Measurements from ENCODE around the gene TP53INP2.
"Not testable (repeated sequence)": the region's sequence is repeated elsewhere in the genome, so short reads cannot be mapped to it uniquely, and the experiment has no call there.

The TP53INP2 gene

DNA sequence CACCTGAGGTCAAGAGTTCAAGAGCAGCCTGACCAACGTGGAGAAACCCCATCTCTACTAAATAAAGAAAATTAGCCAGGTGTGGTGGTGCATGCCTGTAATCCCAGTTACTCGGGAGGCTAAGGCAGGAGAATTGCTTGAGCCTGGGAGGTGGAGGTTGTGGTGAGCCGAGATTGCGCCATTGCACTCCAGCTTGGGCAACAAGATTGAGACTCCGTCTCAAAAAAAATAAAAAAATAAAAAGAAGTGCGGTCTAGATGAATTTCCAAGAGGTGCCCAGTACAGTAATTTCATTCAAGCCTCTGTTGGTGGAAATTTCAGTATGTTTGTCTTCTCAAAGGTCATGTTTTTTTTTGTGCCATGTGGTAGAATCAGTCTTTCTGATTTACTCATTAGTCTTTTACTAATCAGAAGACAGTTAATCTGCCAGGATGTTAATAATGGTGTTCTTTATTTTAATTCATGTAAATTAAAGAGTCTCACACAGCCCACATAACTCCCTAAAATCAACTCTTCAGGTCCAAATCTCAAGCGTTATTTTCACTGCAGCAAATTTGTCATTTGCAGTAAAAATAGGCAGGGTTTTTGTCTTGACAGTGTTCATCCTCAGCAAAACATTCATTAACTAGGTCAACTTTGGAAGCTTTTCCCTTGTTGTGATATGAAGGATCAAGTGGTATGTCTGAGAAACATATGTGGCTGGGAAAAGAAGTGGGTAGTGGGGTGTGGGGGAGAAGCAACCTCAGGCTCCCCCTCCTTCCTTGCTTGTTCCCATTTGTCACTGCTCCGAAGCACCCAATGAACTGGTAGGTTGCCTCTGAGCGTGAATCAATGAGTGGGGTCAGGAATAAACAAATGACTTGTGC lies 13.3 kb downstream of the TP53INP2 start:
- H3K27me3 ChIP-seq (ENCODE audit: control insufficient read depth, insufficient read depth, low read length) = no peaks in the 10 kb centered on the region
- no peaks in the 10 kb centered on the region for H3K4me1 ChIP-seq (ENCODE audit: control insufficient read depth, insufficient read depth, low read length)
- H3K4me3 ChIP-seq (ENCODE audit: low read length) = no peak overlapping the region
- H3K36me3 ChIP-seq (ENCODE audit: control insufficient read depth, insufficient read depth, low read length) = peaks cover 16% of the 10 kb centered on the region
- H3K9ac ChIP-seq (ENCODE audit: low read length) = no peak overlapping the region
- H3K27ac ChIP-seq (ENCODE audit: low read depth, low read length) = no peak overlapping the region

DNA sequence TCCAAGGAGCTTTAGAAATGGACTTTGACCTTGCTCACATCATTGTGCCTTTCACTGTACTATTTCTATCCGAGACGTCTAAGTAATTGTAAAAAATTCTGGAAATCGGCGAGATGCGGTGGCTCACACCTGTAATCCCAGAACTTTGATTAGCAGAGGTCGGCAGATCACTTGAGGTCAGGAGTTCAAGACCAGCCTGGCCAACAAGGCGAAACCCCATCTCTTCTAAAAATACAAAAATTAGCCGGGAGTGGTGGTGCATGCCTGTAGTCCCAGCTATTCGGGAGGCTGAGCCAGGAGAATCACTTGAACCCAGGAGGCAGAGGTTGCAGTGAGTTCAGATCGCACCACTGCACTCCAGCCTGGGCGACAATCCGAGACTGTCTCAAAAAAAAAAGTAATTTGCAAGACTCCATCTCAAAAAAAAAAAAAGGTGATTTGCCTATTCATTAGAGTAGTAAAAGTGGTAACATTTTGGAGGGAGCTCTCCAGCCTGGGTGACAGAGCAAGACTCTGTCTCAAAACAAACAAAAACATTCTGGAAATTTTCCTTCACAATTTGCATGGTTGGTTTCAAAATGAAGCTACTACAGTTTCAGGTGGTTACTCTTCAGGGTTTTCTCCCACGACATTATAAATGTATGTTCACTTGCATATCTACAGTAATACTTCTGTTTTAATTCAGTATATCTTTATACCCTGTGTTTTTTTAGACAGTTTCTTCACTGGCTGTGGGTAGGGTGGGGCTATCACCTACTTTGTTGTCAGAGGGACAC lies 15.3 kb downstream of the TP53INP2 start:
- not testable (repeated sequence) for H3K36me3 ChIP-seq (ENCODE audit: control insufficient read depth, insufficient read depth, low read length); H3K9ac ChIP-seq (ENCODE audit: low read length); H3K27ac ChIP-seq (ENCODE audit: low read depth, low read length); H3K4me1 ChIP-seq (ENCODE audit: control insufficient read depth, insufficient read depth, low read length); H3K27me3 ChIP-seq (ENCODE audit: control insufficient read depth, insufficient read depth, low read length); H3K4me3 ChIP-seq (ENCODE audit: low read length)

DNA sequence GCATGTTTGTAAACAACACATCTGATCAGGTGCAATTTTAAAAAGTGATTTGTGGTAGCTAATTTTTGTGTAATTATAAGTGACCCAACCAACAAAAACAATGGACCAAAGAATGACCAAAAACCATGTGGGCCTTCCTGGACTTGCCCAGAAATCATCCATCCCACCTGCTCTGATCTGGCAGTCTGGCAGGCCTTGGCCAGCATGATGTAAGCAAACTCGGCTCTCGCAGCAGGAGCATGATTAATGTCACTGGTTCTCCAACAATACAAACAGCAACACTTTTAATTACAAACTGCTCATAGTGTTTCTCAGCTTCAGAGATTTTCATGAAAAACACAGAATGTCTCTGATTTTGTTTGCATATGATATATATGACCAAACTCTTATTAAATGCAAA lies 16.1 kb downstream of the TP53INP2 start:
- H3K27ac ChIP-seq (ENCODE audit: low read depth, low read length) = no peak overlapping the region
- H3K36me3 ChIP-seq (ENCODE audit: control insufficient read depth, insufficient read depth, low read length) = peaks cover 1% of the 10 kb centered on the region
- H3K4me3 ChIP-seq (ENCODE audit: low read length) = no peak overlapping the region
- no peaks in the 10 kb centered on the region for H3K27me3 ChIP-seq (ENCODE audit: control insufficient read depth, insufficient read depth, low read length)
- no peak overlapping the region for H3K9ac ChIP-seq (ENCODE audit: low read length)
- no peaks in the 10 kb centered on the region for H3K4me1 ChIP-seq (ENCODE audit: control insufficient read depth, insufficient read depth, low read length)

DNA sequence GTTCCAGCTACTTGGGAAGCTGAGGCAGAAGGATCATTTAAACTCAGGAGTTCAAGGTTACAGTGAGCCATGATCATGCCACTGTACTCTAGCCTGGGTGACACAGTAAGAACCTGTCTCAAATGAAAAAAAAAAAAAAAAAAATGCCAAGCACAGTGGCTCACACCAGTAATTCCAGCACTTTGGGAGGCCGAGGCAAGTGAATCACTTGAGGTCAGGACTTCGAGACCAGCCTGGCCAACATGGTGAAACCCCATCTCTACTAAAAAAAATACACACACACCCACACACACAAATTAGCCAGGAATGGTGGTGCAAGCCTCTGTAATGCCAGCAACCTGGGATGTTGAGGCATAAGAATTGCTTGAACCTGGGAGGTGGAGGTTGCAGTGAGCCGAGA lies 18.4 kb downstream of the TP53INP2 start:
- H3K36me3 ChIP-seq (ENCODE audit: control insufficient read depth, insufficient read depth, low read length) = not testable (repeated sequence)

DNA sequence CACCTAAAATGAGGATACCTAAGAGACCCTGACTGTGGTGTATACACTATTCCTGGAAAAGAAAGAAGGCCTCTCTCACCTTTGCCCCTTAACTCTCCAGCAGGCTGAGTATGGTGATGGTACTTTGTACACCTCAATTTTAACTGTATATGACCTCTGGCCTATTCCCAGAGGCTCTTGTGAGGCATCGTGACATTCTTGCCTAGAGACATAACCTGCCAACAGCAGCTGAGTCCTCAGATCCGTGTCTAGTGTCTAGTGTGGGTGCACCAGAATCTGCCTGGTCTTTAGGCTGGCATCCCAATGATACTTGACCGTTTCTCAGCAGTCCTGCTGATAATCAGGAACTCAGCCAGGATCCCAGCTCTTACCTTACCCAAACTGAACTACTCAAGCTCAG lies 20.0 kb downstream of the TP53INP2 start:
- Histone ChIP-seq H3K4me1 (ENCODE audit: control insufficient read depth, insufficient read depth, low read length) (no peaks in the 10 kb centered on the region), H3K4me3 (ENCODE audit: low read length) (no peak overlapping the region), H3K27me3 (ENCODE audit: control insufficient read depth, insufficient read depth, low read length) (no peaks in the 10 kb centered on the region), H3K9ac (ENCODE audit: low read length) (no peak overlapping the region), H3K27ac (ENCODE audit: low read depth, low read length) (no peak overlapping the region), H3K36me3 (ENCODE audit: control insufficient read depth, insufficient read depth, low read length) (peaks cover 3% of the 10 kb centered on the region)

More for the DNA sequence above, 18.4 kb downstream of the TP53INP2 start:
- not testable (repeated sequence) for H3K27ac ChIP-seq (ENCODE audit: low read depth, low read length); H3K9ac ChIP-seq (ENCODE audit: low read length); H3K4me1 ChIP-seq (ENCODE audit: control insufficient read depth, insufficient read depth, low read length); H3K27me3 ChIP-seq (ENCODE audit: control insufficient read depth, insufficient read depth, low read length); H3K4me3 ChIP-seq (ENCODE audit: low read length)

DNA sequence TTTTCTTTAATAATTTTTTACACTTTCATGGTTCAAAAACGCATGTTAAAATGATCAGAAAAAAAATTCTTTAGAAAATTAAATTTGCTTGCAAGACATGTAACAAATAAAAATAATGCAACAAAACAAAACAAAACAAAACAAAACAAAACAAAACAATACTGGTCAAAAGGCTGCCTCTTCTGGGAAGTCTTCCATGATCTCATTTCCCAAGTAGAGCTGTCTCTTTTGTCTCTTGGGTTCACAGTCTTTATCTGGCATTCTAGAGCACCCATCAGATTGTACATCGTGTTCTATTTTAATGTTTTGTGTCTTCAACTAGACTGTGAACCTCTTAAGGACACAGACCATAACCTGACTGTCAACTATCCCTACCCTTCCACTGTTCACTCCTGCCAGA lies 25.3 kb downstream of the TP53INP2 start:
- Histone ChIP-seq H3K4me1 (ENCODE audit: control insufficient read depth, insufficient read depth, low read length) (no peaks in the 10 kb centered on the region), H3K27me3 (ENCODE audit: control insufficient read depth, insufficient read depth, low read length) (no peaks in the 10 kb centered on the region), H3K4me3 (ENCODE audit: low read length) (no peak overlapping the region), H3K36me3 (ENCODE audit: control insufficient read depth, insufficient read depth, low read length) (peaks cover 12% of the 10 kb centered on the region), H3K9ac (ENCODE audit: low read length) (no peak overlapping the region), H3K27ac (ENCODE audit: low read depth, low read length) (no peak overlapping the region)

DNA sequence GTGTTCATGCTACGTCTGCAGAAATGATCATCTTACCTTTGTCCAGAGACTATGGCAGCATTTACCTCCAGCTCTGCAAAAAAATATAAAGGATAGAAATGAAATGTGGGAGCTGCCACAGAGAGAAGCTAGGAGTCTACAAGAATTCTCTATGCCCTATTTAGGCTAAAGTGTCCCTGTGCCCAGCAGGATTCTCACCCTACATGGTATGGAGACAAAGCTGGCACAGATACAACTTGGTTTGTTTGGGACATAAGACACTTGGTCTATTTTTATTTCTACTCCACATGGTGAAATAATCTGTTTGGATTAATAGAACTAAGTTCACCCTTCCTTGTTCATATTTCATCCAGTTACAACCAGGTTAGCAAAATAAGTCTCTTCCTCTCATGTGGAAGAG lies 28.4 kb downstream of the TP53INP2 start:
- Histone ChIP-seq H3K27ac (ENCODE audit: low read depth, low read length) (no peak overlapping the region), H3K4me3 (ENCODE audit: low read length) (no peak overlapping the region), H3K4me1 (ENCODE audit: control insufficient read depth, insufficient read depth, low read length) (no peaks in the 10 kb centered on the region)

DNA sequence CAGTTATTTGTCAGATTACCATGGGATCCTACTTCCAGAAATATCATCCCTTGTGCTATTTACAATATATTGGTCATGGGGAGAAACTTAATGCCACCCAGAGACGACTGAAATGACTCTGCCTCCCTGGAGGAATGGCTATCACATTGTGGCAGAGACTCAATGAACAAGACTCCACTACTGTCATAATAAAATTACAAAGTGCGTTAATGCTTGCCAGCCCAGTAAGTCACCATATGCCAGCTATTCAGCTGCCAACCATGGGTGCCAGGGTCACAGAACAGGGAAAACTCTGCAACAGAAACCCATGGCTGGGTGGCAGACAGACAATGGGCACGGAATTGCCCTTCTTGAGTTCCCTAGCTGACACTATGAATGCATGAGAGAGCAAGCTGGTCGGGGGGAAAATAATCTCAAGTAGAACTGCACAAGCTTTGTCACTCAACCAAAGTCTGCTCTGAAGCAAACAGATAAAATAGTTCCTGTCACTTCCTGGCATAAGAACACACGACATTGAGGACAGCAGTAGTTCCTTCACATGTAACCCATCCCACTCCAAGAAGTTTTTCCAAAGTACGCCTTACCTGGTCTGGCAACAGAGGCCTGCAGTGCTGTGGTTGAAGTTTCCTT lies 32.1 kb downstream of the TP53INP2 start:
- Histone ChIP-seq H3K9ac (ENCODE audit: low read length) (no peak overlapping the region), H3K27ac (ENCODE audit: low read depth, low read length) (no peak overlapping the region), H3K4me1 (ENCODE audit: control insufficient read depth, insufficient read depth, low read length) (no peaks in the 10 kb centered on the region), H3K36me3 (ENCODE audit: control insufficient read depth, insufficient read depth, low read length) (peaks cover 14% of the 10 kb centered on the region), H3K4me3 (ENCODE audit: low read length) (no peak overlapping the region), H3K27me3 (ENCODE audit: control insufficient read depth, insufficient read depth, low read length) (no peaks in the 10 kb centered on the region)

More for the DNA sequence above, 28.4 kb downstream of the TP53INP2 start:
- Histone ChIP-seq H3K27me3 (ENCODE audit: control insufficient read depth, insufficient read depth, low read length) (no peaks in the 10 kb centered on the region), H3K9ac (ENCODE audit: low read length) (no peak overlapping the region), H3K36me3 (ENCODE audit: control insufficient read depth, insufficient read depth, low read length) (peaks cover 9% of the 10 kb centered on the region)

DNA sequence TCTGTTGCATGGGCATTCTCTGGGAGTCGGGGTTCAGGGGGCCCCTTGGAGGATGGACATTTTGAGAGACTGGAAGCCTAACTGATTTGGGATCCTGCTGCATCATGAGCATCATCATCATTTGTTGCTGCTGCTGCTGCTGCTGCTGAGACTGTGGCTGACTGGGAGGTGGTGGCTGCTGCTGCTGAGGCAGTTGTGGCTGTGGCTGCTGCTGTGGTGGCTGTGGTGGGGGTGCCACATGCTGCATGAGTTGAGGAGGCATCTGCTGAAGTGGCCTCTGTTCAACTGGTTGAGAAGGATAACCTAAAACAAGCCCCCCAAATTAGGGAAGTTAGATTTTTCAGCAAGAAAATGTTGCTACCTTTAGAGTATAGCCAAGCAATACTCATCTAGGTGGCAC lies 38.9 kb downstream of the TP53INP2 start:
- Histone ChIP-seq H3K4me3 (ENCODE audit: low read length) (no peak overlapping the region), H3K4me1 (ENCODE audit: control insufficient read depth, insufficient read depth, low read length) (no peaks in the 10 kb centered on the region), H3K36me3 (ENCODE audit: control insufficient read depth, insufficient read depth, low read length) (peaks cover 25% of the 10 kb centered on the region), H3K27me3 (ENCODE audit: control insufficient read depth, insufficient read depth, low read length) (no peaks in the 10 kb centered on the region), H3K9ac (ENCODE audit: low read length) (no peak overlapping the region), H3K27ac (ENCODE audit: low read depth, low read length) (no peak overlapping the region)

DNA sequence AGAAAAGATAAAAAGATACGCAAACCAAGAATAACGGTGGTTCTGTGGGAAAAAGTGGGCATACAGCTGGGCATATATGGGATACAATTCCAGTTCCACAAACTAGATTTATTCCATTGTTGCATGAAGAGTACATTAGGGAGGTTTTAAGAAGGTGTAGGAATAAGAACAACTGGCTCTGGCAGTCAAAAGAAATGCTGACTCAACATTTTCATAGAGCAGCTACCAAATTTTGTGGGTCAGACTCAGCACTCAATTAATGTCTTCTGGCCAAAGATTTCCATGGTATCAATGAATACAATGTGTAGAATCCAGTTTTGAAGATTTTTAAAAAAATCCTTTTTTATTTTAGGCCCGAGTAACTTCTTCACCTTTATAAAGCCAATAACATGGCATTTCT lies 40.2 kb downstream of the TP53INP2 start:
- H3K36me3 ChIP-seq (ENCODE audit: control insufficient read depth, insufficient read depth, low read length) = peaks cover 29% of the 10 kb centered on the region
- no peak overlapping the region for H3K9ac ChIP-seq (ENCODE audit: low read length)
- no peak overlapping the region for H3K27ac ChIP-seq (ENCODE audit: low read depth, low read length)
- H3K4me3 ChIP-seq (ENCODE audit: low read length) = no peak overlapping the region
- no peaks in the 10 kb centered on the region for H3K27me3 ChIP-seq (ENCODE audit: control insufficient read depth, insufficient read depth, low read length)
- H3K4me1 ChIP-seq (ENCODE audit: control insufficient read depth, insufficient read depth, low read length) = no peaks in the 10 kb centered on the region

DNA sequence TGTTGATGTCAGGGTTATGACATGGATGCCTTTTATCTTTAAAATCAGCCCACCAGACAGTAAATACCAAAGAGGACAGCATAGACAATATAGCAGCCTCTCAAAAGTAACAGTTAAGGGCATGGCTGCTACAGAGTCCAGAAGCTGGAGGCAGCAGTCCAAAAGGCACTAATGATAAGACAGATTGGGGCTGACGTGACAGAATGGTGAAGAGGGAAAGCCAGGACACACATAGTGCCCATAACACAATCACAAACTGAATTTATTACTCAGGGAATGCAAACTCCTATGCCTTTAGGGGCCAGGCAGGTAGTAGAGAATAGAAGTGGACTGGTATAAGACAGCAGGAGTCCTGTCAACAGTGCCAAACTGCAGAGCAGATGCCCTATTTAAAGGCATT lies 40.7 kb downstream of the TP53INP2 start:
- H3K4me3 ChIP-seq (ENCODE audit: low read length) = no peak overlapping the region
- no peaks in the 10 kb centered on the region for H3K4me1 ChIP-seq (ENCODE audit: control insufficient read depth, insufficient read depth, low read length)
- no peaks in the 10 kb centered on the region for H3K27me3 ChIP-seq (ENCODE audit: control insufficient read depth, insufficient read depth, low read length)
- no peak overlapping the region for H3K27ac ChIP-seq (ENCODE audit: low read depth, low read length)
- H3K36me3 ChIP-seq (ENCODE audit: control insufficient read depth, insufficient read depth, low read length) = peaks cover 34% of the 10 kb centered on the region
- H3K9ac ChIP-seq (ENCODE audit: low read length) = no peak overlapping the region

DNA sequence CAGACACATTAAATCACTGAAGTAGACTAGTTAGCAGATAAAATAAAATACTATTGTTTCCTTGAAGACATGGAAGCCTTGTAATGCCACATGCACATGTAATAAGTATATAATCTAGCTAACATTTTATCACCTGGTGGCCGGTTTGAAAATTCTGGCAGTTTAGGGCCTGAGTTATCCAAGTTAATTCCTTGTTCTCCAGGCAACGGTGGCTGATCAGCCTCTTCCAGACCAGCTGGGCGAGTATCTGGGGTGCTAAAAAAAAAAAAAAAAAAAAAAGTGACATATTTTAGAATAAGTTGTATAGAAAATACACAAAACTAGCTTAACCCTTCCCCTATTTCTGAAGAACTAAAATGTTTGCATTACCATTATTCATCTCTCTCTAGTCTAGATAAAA lies 42.5 kb downstream of the TP53INP2 start:
- no peak overlapping the region for H3K4me3 ChIP-seq (ENCODE audit: low read length)
- H3K4me1 ChIP-seq (ENCODE audit: control insufficient read depth, insufficient read depth, low read length) = no peaks in the 10 kb centered on the region
- no peak overlapping the region for H3K27ac ChIP-seq (ENCODE audit: low read depth, low read length)
- peaks cover 34% of the 10 kb centered on the region for H3K36me3 ChIP-seq (ENCODE audit: control insufficient read depth, insufficient read depth, low read length)
- no peaks in the 10 kb centered on the region for H3K27me3 ChIP-seq (ENCODE audit: control insufficient read depth, insufficient read depth, low read length)
- no peak overlapping the region for H3K9ac ChIP-seq (ENCODE audit: low read length)
